ENCODE results near the gene SNX24. TPM values are rescaled to one million over a fixed set of nuclear protein-coding genes. Genes with fewer than 3 reads are reported as not detected.

Gene SNX24
- total and polyA plus RNA-seq, 8 donors = 1.2 to 38.5 (median 20.0) TPM

DNA sequence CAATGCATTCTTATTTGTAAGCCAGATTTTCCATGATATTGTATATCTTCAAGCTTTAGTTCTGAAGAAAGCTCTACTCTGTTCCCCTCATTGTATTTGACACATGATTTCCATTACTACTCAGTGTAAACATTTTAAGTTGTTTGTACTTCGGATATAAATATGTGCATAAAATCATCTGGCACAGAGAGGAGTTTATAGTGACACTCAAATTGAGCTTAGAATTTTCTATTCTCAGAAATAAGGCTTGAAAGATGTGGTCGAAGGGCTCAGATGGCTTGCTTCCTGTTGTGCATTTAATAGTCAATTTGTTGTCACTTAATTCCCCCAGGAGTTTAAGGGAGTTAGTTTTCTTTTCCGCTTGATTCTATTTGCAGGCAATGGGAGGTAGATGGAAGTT lies 102.4 kb downstream of the SNX24 start:
- Histone ChIP-seq H3K27ac (no peak overlapping the region), H3K4me1 (peaks cover 0 to 6% (median under 1%) of the 10 kb centered on the region in 4 donors), H3K4me3 (no peak overlapping the region), H3K36me3 (peaks cover 0 to 7% (median 4%) of the 10 kb centered on the region in 4 donors), H3K27me3 (no peaks in the 10 kb centered on the region), H3K9me3 (no peaks in the 10 kb centered on the region)
- WGBS, 5 donors = 44 to 81% (median 46%) methylated on average over 3 of the region's 3 CpGs
- no peak for TF ChIP-seq POLR2A (IDR thresholded peaks at IDR 0.05)
- TF ChIP-seq POLR2AphosphoS5 (IDR thresholded peaks at IDR 0.05) = no peak
- TF ChIP-seq, protein P1, sequence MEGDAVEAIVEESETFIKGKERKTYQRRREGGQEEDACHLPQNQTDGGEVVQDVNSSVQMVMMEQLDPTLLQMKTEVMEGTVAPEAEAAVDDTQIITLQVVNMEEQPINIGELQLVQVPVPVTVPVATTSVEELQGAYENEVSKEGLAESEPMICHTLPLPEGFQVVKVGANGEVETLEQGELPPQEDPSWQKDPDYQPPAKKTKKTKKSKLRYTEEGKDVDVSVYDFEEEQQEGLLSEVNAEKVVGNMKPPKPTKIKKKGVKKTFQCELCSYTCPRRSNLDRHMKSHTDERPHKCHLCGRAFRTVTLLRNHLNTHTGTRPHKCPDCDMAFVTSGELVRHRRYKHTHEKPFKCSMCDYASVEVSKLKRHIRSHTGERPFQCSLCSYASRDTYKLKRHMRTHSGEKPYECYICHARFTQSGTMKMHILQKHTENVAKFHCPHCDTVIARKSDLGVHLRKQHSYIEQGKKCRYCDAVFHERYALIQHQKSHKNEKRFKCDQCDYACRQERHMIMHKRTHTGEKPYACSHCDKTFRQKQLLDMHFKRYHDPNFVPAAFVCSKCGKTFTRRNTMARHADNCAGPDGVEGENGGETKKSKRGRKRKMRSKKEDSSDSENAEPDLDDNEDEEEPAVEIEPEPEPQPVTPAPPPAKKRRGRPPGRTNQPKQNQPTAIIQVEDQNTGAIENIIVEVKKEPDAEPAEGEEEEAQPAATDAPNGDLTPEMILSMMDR (IDR thresholded peaks at IDR 0.05) = no peak
- TF ChIP-seq EP300 (IDR thresholded peaks at IDR 0.05) = no peak
- DNase-seq = no peak
- intact Hi-C loops (cut with DNase I; ENCODE audit: low total_unique reads) = no loop called here

- no peaks in the 10 kb centered on the region for H3K9me3 ChIP-seq
- 68 to 94% (median 88%) methylated on average over 2 of the region's 2 CpGs for WGBS, 5 donors
- intact Hi-C loops (cut with DNase I; ENCODE audit: low total_unique reads) = no loop called here
- no peak overlapping the region for H3K4me3 ChIP-seq
- DNase-seq = no peak
- no peaks in the 10 kb centered on the region for H3K27me3 ChIP-seq
- H3K27ac ChIP-seq = no peak overlapping the region
- H3K4me1 ChIP-seq = peaks cover 0 to 6% (median 0%) of the 10 kb centered on the region in 4 donors
- H3K36me3 ChIP-seq = peaks cover 0 to 7% (median 4%) of the 10 kb centered on the region in 4 donors
- TF ChIP-seq POLR2AphosphoS5 (IDR thresholded peaks at IDR 0.05) = no peak
- TF ChIP-seq, protein P1 (IDR thresholded peaks at IDR 0.05) = no peak
- TF ChIP-seq EP300 (IDR thresholded peaks at IDR 0.05) = no peak
- TF ChIP-seq POLR2A (IDR thresholded peaks at IDR 0.05) = no peak
Measured at GRCh38 chr5:122948319-122948718, 102.9 kb downstream of the SNX24 start.

DNA sequence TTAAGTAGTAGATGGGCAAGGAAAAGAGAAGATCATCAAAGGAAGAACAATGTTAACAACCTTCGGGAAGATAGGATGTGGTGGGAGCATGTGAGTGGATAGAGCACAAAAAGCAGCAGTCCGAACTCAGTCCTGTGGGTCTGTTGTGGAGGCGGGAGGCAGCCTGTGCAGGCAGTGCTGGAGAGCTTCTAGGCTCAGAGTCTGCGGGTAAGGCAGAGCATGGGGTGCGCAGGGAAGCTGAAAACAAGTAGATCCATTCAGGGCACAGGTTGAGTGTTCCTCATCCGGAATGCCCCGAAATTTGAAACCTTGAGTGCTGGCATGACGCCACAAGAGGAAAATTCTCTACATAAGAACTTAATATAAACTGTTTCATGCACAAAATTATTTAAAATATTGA lies 106.2 kb downstream of the SNX24 start:
- WGBS, 5 donors = 90 to 95% (median 93%) methylated on average over 8 of the region's 8 CpGs
- DNase-seq = no peak
- Histone ChIP-seq H3K27me3 (no peaks in the 10 kb centered on the region), H3K27ac (no peak overlapping the region), H3K4me3 (no peak overlapping the region), H3K36me3 (peaks cover 0 to 22% (median 10%) of the 10 kb centered on the region in 4 donors), H3K9me3 (no peaks in the 10 kb centered on the region), H3K4me1 (peaks cover 0 to 6% (median 0%) of the 10 kb centered on the region in 4 donors)
- intact Hi-C loops (cut with DNase I; ENCODE audit: low total_unique reads) = no loop called here
- no peak for TF ChIP-seq POLR2AphosphoS5 (IDR thresholded peaks at IDR 0.05)

- Histone ChIP-seq H3K36me3 (peaks cover 0 to 19% (median 8%) of the 10 kb centered on the region in 4 donors), H3K27ac (no peak overlapping the region), H3K4me3 (no peak overlapping the region), H3K4me1 (no peaks in the 10 kb centered on the region), H3K9me3 (peaks cover 0 to 8% (median 1%) of the 10 kb centered on the region in 4 donors), H3K27me3 (no peaks in the 10 kb centered on the region)
- DNase-seq = no peak
- TF ChIP-seq POLR2AphosphoS5 (IDR thresholded peaks at IDR 0.05) = no peak
- no peak for TF ChIP-seq POLR2A (IDR thresholded peaks at IDR 0.05)
- TF ChIP-seq, protein P1 (IDR thresholded peaks at IDR 0.05) = no peak
- no peak for TF ChIP-seq EP300 (IDR thresholded peaks at IDR 0.05)
- intact Hi-C loops (cut with DNase I; ENCODE audit: low total_unique reads) = no loop called here
Measured at GRCh38 chr5:122954719-122955118, 109.3 kb downstream of the SNX24 start.

DNA sequence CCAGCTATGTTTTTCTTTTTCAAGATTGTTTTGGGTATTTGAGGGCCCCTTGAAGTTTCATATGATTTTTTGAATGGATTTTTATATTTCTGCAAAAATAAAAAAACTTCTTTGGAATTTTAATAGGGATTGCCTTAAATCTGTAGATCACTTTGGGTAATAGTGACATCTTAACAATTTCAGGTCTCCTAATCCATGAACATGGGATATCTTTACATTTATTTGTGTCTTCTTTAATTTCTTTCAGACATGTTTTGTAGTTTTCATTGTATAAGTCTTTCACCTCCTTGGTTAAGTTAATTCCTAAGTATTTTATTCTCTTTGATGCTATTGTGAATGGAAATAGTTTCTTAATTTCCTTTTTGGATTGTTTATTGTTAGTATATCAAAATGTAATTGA lies 112.0 kb downstream of the SNX24 start:
- Histone ChIP-seq H3K27me3 (no peaks in the 10 kb centered on the region), H3K4me1 (no peaks in the 10 kb centered on the region), H3K27ac (no peak overlapping the region), H3K9me3 (peaks cover 0 to 8% (median 1%) of the 10 kb centered on the region in 4 donors), H3K36me3 (peaks cover 0 to 19% (median 6%) of the 10 kb centered on the region in 4 donors), H3K4me3 (no peak overlapping the region)
- DNase-seq = no peak
- intact Hi-C loops (cut with DNase I; ENCODE audit: low total_unique reads) = no loop called here
- TF ChIP-seq, protein P1 (IDR thresholded peaks at IDR 0.05) = no peak
- TF ChIP-seq POLR2AphosphoS5 (IDR thresholded peaks at IDR 0.05) (no peak), POLR2A (IDR thresholded peaks at IDR 0.05) (no peak), EP300 (IDR thresholded peaks at IDR 0.05) (no peak)
